ENCODE results near the gene POTEJ. TPM values are rescaled to one million over a fixed set of nuclear protein-coding genes. Genes with fewer than 3 reads are reported as not detected.
"Not testable (repeated sequence)": the region's sequence is repeated elsewhere in the genome, so short reads cannot be mapped to it uniquely, and the experiment has no call there.

The POTEJ gene
- polyA plus RNA-seq (0.16 TPM in 1 of 2 replicates, not detected in the other), polyA minus RNA-seq (0.93 and 1.7 TPM in 2 replicates)

GRCh38 chr2:130611140-130611539 lies at the start of gene POTEJ:
Gene POTEJ (plus strand): TSS chr2:130611440. CDS start chr2:130611533, 93 bp downstream.
- not testable (repeated sequence) for H3K4me3 ChIP-seq (ENCODE audit: low read length); H3K27me3 ChIP-seq (ENCODE audit: insufficient read depth, low read depth, low read length); H3K9me3 ChIP-seq (ENCODE audit: low read length); H3K9ac ChIP-seq (ENCODE audit: low read length); H2AFZ ChIP-seq (ENCODE audit: low read depth, low read length); H3K9me2 ChIP-seq (ENCODE audit: insufficient read depth, low read length); H3K79me2 ChIP-seq (replicated peaks; ENCODE audit: insufficient read depth, low read length); H3K36me3 ChIP-seq (ENCODE audit: insufficient read depth, low read length); H3K27ac ChIP-seq (ENCODE audit: low read length); H3K4me2 ChIP-seq (ENCODE audit: low read length); H3F3A ChIP-seq (ENCODE audit: insufficient read depth, low read length, poor library complexity, severe bottlenecking); H4K20me1 ChIP-seq (ENCODE audit: insufficient read depth)

GRCh38 chr2:130566165-130566564 lies 45.1 kb upstream of the POTEJ start:
- H3F3A ChIP-seq (ENCODE audit: insufficient read depth, low read length, poor library complexity, severe bottlenecking); H3K36me3 ChIP-seq (ENCODE audit: insufficient read depth, low read length); H3K79me2 ChIP-seq (replicated peaks; ENCODE audit: insufficient read depth, low read length); H2AFZ ChIP-seq (ENCODE audit: low read depth, low read length); H3K9ac ChIP-seq (ENCODE audit: low read length); H4K20me1 ChIP-seq (ENCODE audit: insufficient read depth); H3K4me2 ChIP-seq (ENCODE audit: low read length); H3K27ac ChIP-seq (ENCODE audit: low read length); H3K4me3 ChIP-seq (ENCODE audit: low read length); H3K9me2 ChIP-seq (ENCODE audit: insufficient read depth, low read length); H3K9me3 ChIP-seq (ENCODE audit: low read length); H3K27me3 ChIP-seq (ENCODE audit: insufficient read depth, low read depth, low read length): not testable (repeated sequence)

- H3K36me3 ChIP-seq (ENCODE audit: insufficient read depth, low read length); H3K9me2 ChIP-seq (ENCODE audit: insufficient read depth, low read length); H3K9ac ChIP-seq (ENCODE audit: low read length); H3K27me3 ChIP-seq (ENCODE audit: insufficient read depth, low read depth, low read length); H3K4me2 ChIP-seq (ENCODE audit: low read length); H3F3A ChIP-seq (ENCODE audit: insufficient read depth, low read length, poor library complexity, severe bottlenecking); H3K27ac ChIP-seq (ENCODE audit: low read length); H4K20me1 ChIP-seq (ENCODE audit: insufficient read depth); H3K4me3 ChIP-seq (ENCODE audit: low read length); H2AFZ ChIP-seq (ENCODE audit: low read depth, low read length); H3K79me2 ChIP-seq (replicated peaks; ENCODE audit: insufficient read depth, low read length); H3K9me3 ChIP-seq (ENCODE audit: low read length): not testable (repeated sequence)
Observed at GRCh38 chr2:130571929-130572328, 39.3 kb upstream of the POTEJ start.

- H3K9me3 ChIP-seq (ENCODE audit: low read length); H3K9ac ChIP-seq (ENCODE audit: low read length); H3F3A ChIP-seq (ENCODE audit: insufficient read depth, low read length, poor library complexity, severe bottlenecking); H3K36me3 ChIP-seq (ENCODE audit: insufficient read depth, low read length); H3K27ac ChIP-seq (ENCODE audit: low read length); H3K9me2 ChIP-seq (ENCODE audit: insufficient read depth, low read length); H3K79me2 ChIP-seq (replicated peaks; ENCODE audit: insufficient read depth, low read length); H4K20me1 ChIP-seq (ENCODE audit: insufficient read depth); H3K4me3 ChIP-seq (ENCODE audit: low read length); H2AFZ ChIP-seq (ENCODE audit: low read depth, low read length); H3K27me3 ChIP-seq (ENCODE audit: insufficient read depth, low read depth, low read length); H3K4me2 ChIP-seq (ENCODE audit: low read length): not testable (repeated sequence)
Observed at GRCh38 chr2:130574230-130574629, 37.0 kb upstream of the POTEJ start.

- H3K36me3 ChIP-seq (ENCODE audit: insufficient read depth, low read length); H3K9me3 ChIP-seq (ENCODE audit: low read length); H3K79me2 ChIP-seq (replicated peaks; ENCODE audit: insufficient read depth, low read length); H3K9ac ChIP-seq (ENCODE audit: low read length); H3K27me3 ChIP-seq (ENCODE audit: insufficient read depth, low read depth, low read length); H3F3A ChIP-seq (ENCODE audit: insufficient read depth, low read length, poor library complexity, severe bottlenecking); H2AFZ ChIP-seq (ENCODE audit: low read depth, low read length); H4K20me1 ChIP-seq (ENCODE audit: insufficient read depth); H3K4me3 ChIP-seq (ENCODE audit: low read length); H3K27ac ChIP-seq (ENCODE audit: low read length); H3K9me2 ChIP-seq (ENCODE audit: insufficient read depth, low read length); H3K4me2 ChIP-seq (ENCODE audit: low read length): not testable (repeated sequence)
Observed at GRCh38 chr2:130576209-130576784, 34.9 kb upstream of the POTEJ start.

- not testable (repeated sequence) for H4K20me1 ChIP-seq (ENCODE audit: insufficient read depth); H3K4me3 ChIP-seq (ENCODE audit: low read length); H3K27ac ChIP-seq (ENCODE audit: low read length); H3K79me2 ChIP-seq (replicated peaks; ENCODE audit: insufficient read depth, low read length); H3F3A ChIP-seq (ENCODE audit: insufficient read depth, low read length, poor library complexity, severe bottlenecking); H3K4me2 ChIP-seq (ENCODE audit: low read length); H3K27me3 ChIP-seq (ENCODE audit: insufficient read depth, low read depth, low read length); H2AFZ ChIP-seq (ENCODE audit: low read depth, low read length); H3K9me3 ChIP-seq (ENCODE audit: low read length); H3K9me2 ChIP-seq (ENCODE audit: insufficient read depth, low read length); H3K9ac ChIP-seq (ENCODE audit: low read length); H3K36me3 ChIP-seq (ENCODE audit: insufficient read depth, low read length)
Observed at GRCh38 chr2:130577559-130577958, 33.7 kb upstream of the POTEJ start.

GRCh38 chr2:130579121-130579520 lies 32.1 kb upstream of the POTEJ start:
- H3K9me3 ChIP-seq (ENCODE audit: low read length); H3K27ac ChIP-seq (ENCODE audit: low read length); H3K4me2 ChIP-seq (ENCODE audit: low read length): not testable (repeated sequence)

GRCh38 chr2:130581491-130581890 lies 29.7 kb upstream of the POTEJ start:
- not testable (repeated sequence) for H3K9me2 ChIP-seq (ENCODE audit: insufficient read depth, low read length); H3K36me3 ChIP-seq (ENCODE audit: insufficient read depth, low read length); H3K4me3 ChIP-seq (ENCODE audit: low read length); H2AFZ ChIP-seq (ENCODE audit: low read depth, low read length); H3K4me2 ChIP-seq (ENCODE audit: low read length); H3F3A ChIP-seq (ENCODE audit: insufficient read depth, low read length, poor library complexity, severe bottlenecking); H3K9me3 ChIP-seq (ENCODE audit: low read length); H3K79me2 ChIP-seq (replicated peaks; ENCODE audit: insufficient read depth, low read length); H4K20me1 ChIP-seq (ENCODE audit: insufficient read depth); H3K27me3 ChIP-seq (ENCODE audit: insufficient read depth, low read depth, low read length); H3K27ac ChIP-seq (ENCODE audit: low read length); H3K9ac ChIP-seq (ENCODE audit: low read length)

More at GRCh38 chr2:130579121-130579520, 32.1 kb upstream of the POTEJ start:
- H3K79me2 ChIP-seq (replicated peaks; ENCODE audit: insufficient read depth, low read length); H3K27me3 ChIP-seq (ENCODE audit: insufficient read depth, low read depth, low read length); H3K4me3 ChIP-seq (ENCODE audit: low read length); H4K20me1 ChIP-seq (ENCODE audit: insufficient read depth); H3K36me3 ChIP-seq (ENCODE audit: insufficient read depth, low read length); H2AFZ ChIP-seq (ENCODE audit: low read depth, low read length); H3K9me2 ChIP-seq (ENCODE audit: insufficient read depth, low read length); H3K9ac ChIP-seq (ENCODE audit: low read length); H3F3A ChIP-seq (ENCODE audit: insufficient read depth, low read length, poor library complexity, severe bottlenecking): not testable (repeated sequence)
